ENCODE results near the gene ELOVL5.
A peak's percentile ranks its signal among the peaks of the same experiment; 100 is the strongest.

Gene ELOVL5

DNA sequence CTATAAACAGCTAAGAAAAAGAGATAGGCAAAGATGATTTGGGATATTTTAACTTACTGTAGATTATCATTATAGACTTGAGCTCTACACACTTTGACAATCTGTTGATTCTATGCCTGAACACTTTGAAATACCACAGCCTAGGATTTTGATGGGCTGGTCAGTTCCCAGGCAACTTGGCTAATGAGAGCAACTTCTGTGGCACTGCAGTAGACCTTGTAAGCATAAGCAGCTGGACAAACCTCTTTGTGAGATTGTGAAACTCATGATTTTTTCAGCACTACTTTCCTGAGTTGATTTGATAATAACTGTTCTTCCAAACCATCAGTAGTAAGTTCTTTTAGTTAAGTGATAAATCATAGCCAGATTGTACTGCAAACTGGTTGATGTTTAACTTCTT is 27.1 kb upstream of the ELOVL5 start:
- Histone ChIP-seq H3K36me3 (ENCODE audit: insufficient read depth, low read length) (no peaks in the 10 kb centered on the region), H3K4me1 (ENCODE audit: insufficient read depth, low read length) (no peaks in the 10 kb centered on the region), H3K27me3 (ENCODE audit: control insufficient read depth in 1 of 2, insufficient read depth in 2 of 2, low read length in 2 of 2) (no peaks in the 10 kb centered on the region), H3K9ac (ENCODE audit: low read length) (no peak overlapping the region), H3K9me3 (ENCODE audit: low read length) (no peaks in the 10 kb centered on the region), H3K4me3 (ENCODE audit: low read depth in 1 of 2, low read length in 2 of 2) (no peak overlapping the region), H3K27ac (ENCODE audit: low read depth, low read length) (no peak overlapping the region)

- no peaks in the 10 kb centered on the region for H3K4me1 ChIP-seq (ENCODE audit: insufficient read depth, low read length)
- no peaks in the 10 kb centered on the region for H3K9me3 ChIP-seq (ENCODE audit: low read length)
- no peaks in the 10 kb centered on the region for H3K27me3 ChIP-seq (ENCODE audit: control insufficient read depth in 1 of 2, insufficient read depth in 2 of 2, low read length in 2 of 2)
- H3K4me3 ChIP-seq (ENCODE audit: low read depth in 1 of 2, low read length in 2 of 2): no peak overlapping the region
- no peaks in the 10 kb centered on the region for H3K36me3 ChIP-seq (ENCODE audit: insufficient read depth, low read length)
- H3K27ac ChIP-seq (ENCODE audit: low read depth, low read length): no peak overlapping the region
- no peak overlapping the region for H3K9ac ChIP-seq (ENCODE audit: low read length)
Measured at GRCh38 chr6:53373638-53374037, 24.9 kb upstream of the ELOVL5 start.

- Histone ChIP-seq H3K27me3 (ENCODE audit: control insufficient read depth in 1 of 2, insufficient read depth in 2 of 2, low read length in 2 of 2) (no peaks in the 10 kb centered on the region), H3K27ac (ENCODE audit: low read depth, low read length) (no peak overlapping the region), H3K4me3 (ENCODE audit: low read depth in 1 of 2, low read length in 2 of 2) (no peak overlapping the region), H3K9me3 (ENCODE audit: low read length) (no peaks in the 10 kb centered on the region), H3K36me3 (ENCODE audit: insufficient read depth, low read length) (no peaks in the 10 kb centered on the region), H3K4me1 (ENCODE audit: insufficient read depth, low read length) (no peaks in the 10 kb centered on the region), H3K9ac (ENCODE audit: low read length) (no peak overlapping the region)
Measured at GRCh38 chr6:53369876-53370515, 21.2 kb upstream of the ELOVL5 start.

GRCh38 chr6:53369051-53369450 is 20.3 kb upstream of the ELOVL5 start:
- Histone ChIP-seq H3K4me3 (ENCODE audit: low read depth in 1 of 2, low read length in 2 of 2) (no peak overlapping the region), H3K4me1 (ENCODE audit: insufficient read depth, low read length) (no peaks in the 10 kb centered on the region), H3K27me3 (ENCODE audit: control insufficient read depth in 1 of 2, insufficient read depth in 2 of 2, low read length in 2 of 2) (no peaks in the 10 kb centered on the region), H3K36me3 (ENCODE audit: insufficient read depth, low read length) (no peaks in the 10 kb centered on the region), H3K9me3 (ENCODE audit: low read length) (no peaks in the 10 kb centered on the region), H3K27ac (ENCODE audit: low read depth, low read length) (no peak overlapping the region), H3K9ac (ENCODE audit: low read length) (no peak overlapping the region)

DNA sequence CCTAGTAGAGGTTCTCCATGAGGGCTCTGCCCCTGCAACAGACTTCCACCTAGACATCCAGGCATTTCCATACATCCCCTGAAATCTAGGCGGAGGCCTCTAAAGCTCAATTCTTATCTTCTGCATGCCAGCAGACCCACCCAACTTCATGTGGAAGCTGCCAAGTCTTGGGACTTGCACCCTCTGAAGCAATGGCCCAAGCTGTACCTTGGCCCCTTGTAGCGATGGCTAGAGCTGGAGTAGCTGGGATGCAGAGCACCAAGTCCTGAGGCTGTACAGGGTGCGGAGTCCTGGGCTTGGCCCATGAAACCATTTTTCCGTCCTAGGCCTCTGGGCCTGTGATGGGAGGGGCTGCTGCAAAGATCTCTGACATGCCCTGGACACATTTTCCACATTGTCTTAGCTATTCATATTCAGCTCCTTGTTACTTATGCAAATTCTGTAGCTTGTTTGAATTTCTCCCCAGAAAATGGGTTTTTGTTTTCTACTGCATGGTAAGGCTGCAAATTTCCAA is 17.4 kb upstream of the ELOVL5 start:
- H3K36me3 ChIP-seq (ENCODE audit: insufficient read depth, low read length): no peaks in the 10 kb centered on the region
- H3K9me3 ChIP-seq (ENCODE audit: low read length): no peaks in the 10 kb centered on the region
- no peak overlapping the region for H3K4me3 ChIP-seq (ENCODE audit: low read depth in 1 of 2, low read length in 2 of 2)
- no peaks in the 10 kb centered on the region for H3K4me1 ChIP-seq (ENCODE audit: insufficient read depth, low read length)
- H3K27ac ChIP-seq (ENCODE audit: low read depth, low read length): no peak overlapping the region
- no peaks in the 10 kb centered on the region for H3K27me3 ChIP-seq (ENCODE audit: control insufficient read depth in 1 of 2, insufficient read depth in 2 of 2, low read length in 2 of 2)
- H3K9ac ChIP-seq (ENCODE audit: low read length): no peak overlapping the region

GRCh38 chr6:53363341-53364079 is 14.8 kb upstream of the ELOVL5 start:
- no peak overlapping the region for H3K27ac ChIP-seq (ENCODE audit: low read depth, low read length)
- H3K27me3 ChIP-seq (ENCODE audit: control insufficient read depth in 1 of 2, insufficient read depth in 2 of 2, low read length in 2 of 2): no peaks in the 10 kb centered on the region
- H3K4me1 ChIP-seq (ENCODE audit: insufficient read depth, low read length): peaks cover 2% of the 10 kb centered on the region
- no peaks in the 10 kb centered on the region for H3K9me3 ChIP-seq (ENCODE audit: low read length)
- H3K9ac ChIP-seq (ENCODE audit: low read length): no peak overlapping the region
- no peak overlapping the region for H3K4me3 ChIP-seq (ENCODE audit: low read depth in 1 of 2, low read length in 2 of 2)
- H3K36me3 ChIP-seq (ENCODE audit: insufficient read depth, low read length): no peaks in the 10 kb centered on the region

- H3K9ac ChIP-seq (ENCODE audit: low read length): no peak overlapping the region
- no peaks in the 10 kb centered on the region for H3K27me3 ChIP-seq (ENCODE audit: control insufficient read depth in 1 of 2, insufficient read depth in 2 of 2, low read length in 2 of 2)
- no peak overlapping the region for H3K27ac ChIP-seq (ENCODE audit: low read depth, low read length)
- no peak overlapping the region for H3K4me3 ChIP-seq (ENCODE audit: low read depth in 1 of 2, low read length in 2 of 2)
- H3K36me3 ChIP-seq (ENCODE audit: insufficient read depth, low read length): no peaks in the 10 kb centered on the region
- peaks cover 6% of the 10 kb centered on the region for H3K4me1 ChIP-seq (ENCODE audit: insufficient read depth, low read length)
- no peaks in the 10 kb centered on the region for H3K9me3 ChIP-seq (ENCODE audit: low read length)
Measured at GRCh38 chr6:53361549-53362031, 12.8 kb upstream of the ELOVL5 start.

- H3K4me1 ChIP-seq (ENCODE audit: insufficient read depth, low read length): peaks cover 6% of the 10 kb centered on the region
- peak overlapping the region in 1 of 2 donors; percentile 57 for H3K4me3 ChIP-seq (ENCODE audit: low read depth in 1 of 2, low read length in 2 of 2)
- no peaks in the 10 kb centered on the region for H3K9me3 ChIP-seq (ENCODE audit: low read length)
- H3K27me3 ChIP-seq (ENCODE audit: control insufficient read depth in 1 of 2, insufficient read depth in 2 of 2, low read length in 2 of 2): no peaks in the 10 kb centered on the region
- peak overlapping the region; percentile 81 for H3K9ac ChIP-seq (ENCODE audit: low read length)
- no peaks in the 10 kb centered on the region for H3K36me3 ChIP-seq (ENCODE audit: insufficient read depth, low read length)
- peak overlapping the region; percentile 92 for H3K27ac ChIP-seq (ENCODE audit: low read depth, low read length)
Measured at GRCh38 chr6:53360093-53360912, 11.6 kb upstream of the ELOVL5 start.

DNA sequence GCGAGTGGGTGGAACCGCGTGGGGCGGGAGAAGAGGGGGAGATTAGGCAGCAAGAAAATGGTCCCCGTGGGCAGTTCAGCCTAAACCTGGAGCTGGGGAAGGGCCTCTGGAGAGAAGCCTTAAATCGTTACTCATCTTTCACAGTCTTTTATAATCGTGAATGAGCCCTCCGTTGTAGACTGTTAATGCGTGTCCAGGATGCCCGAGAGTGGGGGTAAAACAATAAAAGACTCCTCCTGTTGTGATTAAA is 11.0 kb upstream of the ELOVL5 start:
- Histone ChIP-seq H3K36me3 (ENCODE audit: insufficient read depth, low read length) (no peaks in the 10 kb centered on the region), H3K4me1 (ENCODE audit: insufficient read depth, low read length) (peaks cover 6% of the 10 kb centered on the region), H3K9ac (ENCODE audit: low read length) (peak overlapping the region; percentile 81), H3K27me3 (ENCODE audit: control insufficient read depth in 1 of 2, insufficient read depth in 2 of 2, low read length in 2 of 2) (no peaks in the 10 kb centered on the region), H3K4me3 (ENCODE audit: low read depth in 1 of 2, low read length in 2 of 2) (peak overlapping the region; percentile 53 to 57), H3K9me3 (ENCODE audit: low read length) (no peaks in the 10 kb centered on the region), H3K27ac (ENCODE audit: low read depth, low read length) (peak overlapping the region; percentile 92)

- peak overlapping the region; percentile 81 for H3K9ac ChIP-seq (ENCODE audit: low read length)
- H3K9me3 ChIP-seq (ENCODE audit: low read length): no peaks in the 10 kb centered on the region
- H3K4me1 ChIP-seq (ENCODE audit: insufficient read depth, low read length): peaks cover 6% of the 10 kb centered on the region
- peak overlapping the region; percentile 92 for H3K27ac ChIP-seq (ENCODE audit: low read depth, low read length)
- H3K27me3 ChIP-seq (ENCODE audit: control insufficient read depth in 1 of 2, insufficient read depth in 2 of 2, low read length in 2 of 2): no peaks in the 10 kb centered on the region
- no peaks in the 10 kb centered on the region for H3K36me3 ChIP-seq (ENCODE audit: insufficient read depth, low read length)
- H3K4me3 ChIP-seq (ENCODE audit: low read depth in 1 of 2, low read length in 2 of 2): peak overlapping the region; percentile 53 to 57
Measured at GRCh38 chr6:53359095-53359842, 10.5 kb upstream of the ELOVL5 start.
